GM19328 (cell line): ENCODE results near the gene IBA57.

Experiments
- ATAC-seq: cut with Tn5 transposase; IDR thresholded peaks from one replicate; pipeline ENCODE4 v1.9.1; 2021; ENCODE audit warnings: mild to moderate bottlenecking, moderate library complexity; ENCODE audit not compliant: unreplicated experiment

Gene IBA57

GRCh38 chr1:228155596-228156514 lies 9.7 kb upstream of the IBA57 start:
- no peak for ATAC-seq

- ATAC-seq, result no peak
These were observed 9.1 kb upstream of the IBA57 start for GRCh38 chr1:228156515-228156881.

GRCh38 chr1:228156941-228157728 lies 8.5 kb upstream of the IBA57 start:
- ATAC-seq, result no peak

- ATAC-seq, result no peak
These were observed 7.9 kb upstream of the IBA57 start for GRCh38 chr1:228157729-228158126.

GRCh38 chr1:228158151-228159007 lies 7.2 kb upstream of the IBA57 start:
- no peak for ATAC-seq

GRCh38 chr1:228159008-228159665 lies 6.5 kb upstream of the IBA57 start:
- ATAC-seq, result no peak

- no peak for ATAC-seq
These were observed 5.3 kb upstream of the IBA57 start for GRCh38 chr1:228160201-228160761.

GRCh38 chr1:228161362-228161761 lies 4.2 kb upstream of the IBA57 start:
- no peak for ATAC-seq

GRCh38 chr1:228161866-228162265 lies 3.7 kb upstream of the IBA57 start:
- ATAC-seq, result no peak

- no peak for ATAC-seq
These were observed 3.2 kb upstream of the IBA57 start for GRCh38 chr1:228162286-228163006.

GRCh38 chr1:228163007-228163753 lies 2.4 kb upstream of the IBA57 start:
- ATAC-seq, result no peak

GRCh38 chr1:228163776-228164519 lies 1.7 kb upstream of the IBA57 start:
- no peak for ATAC-seq

GRCh38 chr1:228164561-228165371 lies 838 bp upstream of the IBA57 start:
- ATAC-seq, result no peak

- ATAC-seq, result peak; percentile 4
These were observed 749 bp downstream of the IBA57 start for GRCh38 chr1:228166170-228166936.

- ATAC-seq, result no peak
These were observed 3.1 kb downstream of the IBA57 start for GRCh38 chr1:228168563-228169270.

- ATAC-seq, result no peak
These were observed 3.7 kb downstream of the IBA57 start for GRCh38 chr1:228169345-228169744.
